Measurements from ENCODE around the gene HS6ST2.

DNA sequence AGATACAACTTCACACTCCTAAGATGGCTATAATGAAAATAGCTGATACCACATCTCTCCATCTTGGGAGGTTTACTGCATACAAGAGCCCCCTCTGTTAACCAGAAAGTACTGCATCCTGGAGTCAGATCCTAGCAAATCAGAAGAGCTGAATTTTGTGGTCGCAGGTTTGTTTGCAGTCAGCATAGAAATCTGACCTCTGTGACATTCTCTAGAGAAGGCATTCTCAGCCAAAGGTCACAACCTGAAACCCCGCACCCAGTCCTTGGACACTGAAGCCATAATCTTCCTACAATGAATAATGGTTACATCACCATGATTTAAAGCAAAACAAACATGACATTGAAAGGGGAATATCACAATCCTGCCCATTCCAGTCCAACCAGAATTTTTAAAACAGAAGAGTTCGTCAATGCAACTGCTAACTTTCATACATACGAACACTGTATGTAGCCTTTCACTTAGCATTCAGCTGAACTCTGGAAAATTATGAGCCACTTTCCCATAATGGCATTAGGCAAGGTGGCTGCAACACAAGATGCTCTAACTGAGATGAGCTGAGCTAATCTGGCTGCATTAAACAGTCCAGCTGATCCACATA lies 17.6 kb downstream of the HS6ST2 start:
- TF ChIP-seq GABPA (IDR thresholded peaks at IDR 0.05 in 1 of 2, conservative IDR thresholded peaks at IDR 0.05 in 1 of 2) = no peak
- no peak for TF ChIP-seq CTCF (IDR thresholded peaks at IDR 0.05; ENCODE audit: low read depth, low read length, missing input control)
- no peak for TF ChIP-seq JUND (IDR thresholded peaks at IDR 0.05)
- TF ChIP-seq, protein P1, sequence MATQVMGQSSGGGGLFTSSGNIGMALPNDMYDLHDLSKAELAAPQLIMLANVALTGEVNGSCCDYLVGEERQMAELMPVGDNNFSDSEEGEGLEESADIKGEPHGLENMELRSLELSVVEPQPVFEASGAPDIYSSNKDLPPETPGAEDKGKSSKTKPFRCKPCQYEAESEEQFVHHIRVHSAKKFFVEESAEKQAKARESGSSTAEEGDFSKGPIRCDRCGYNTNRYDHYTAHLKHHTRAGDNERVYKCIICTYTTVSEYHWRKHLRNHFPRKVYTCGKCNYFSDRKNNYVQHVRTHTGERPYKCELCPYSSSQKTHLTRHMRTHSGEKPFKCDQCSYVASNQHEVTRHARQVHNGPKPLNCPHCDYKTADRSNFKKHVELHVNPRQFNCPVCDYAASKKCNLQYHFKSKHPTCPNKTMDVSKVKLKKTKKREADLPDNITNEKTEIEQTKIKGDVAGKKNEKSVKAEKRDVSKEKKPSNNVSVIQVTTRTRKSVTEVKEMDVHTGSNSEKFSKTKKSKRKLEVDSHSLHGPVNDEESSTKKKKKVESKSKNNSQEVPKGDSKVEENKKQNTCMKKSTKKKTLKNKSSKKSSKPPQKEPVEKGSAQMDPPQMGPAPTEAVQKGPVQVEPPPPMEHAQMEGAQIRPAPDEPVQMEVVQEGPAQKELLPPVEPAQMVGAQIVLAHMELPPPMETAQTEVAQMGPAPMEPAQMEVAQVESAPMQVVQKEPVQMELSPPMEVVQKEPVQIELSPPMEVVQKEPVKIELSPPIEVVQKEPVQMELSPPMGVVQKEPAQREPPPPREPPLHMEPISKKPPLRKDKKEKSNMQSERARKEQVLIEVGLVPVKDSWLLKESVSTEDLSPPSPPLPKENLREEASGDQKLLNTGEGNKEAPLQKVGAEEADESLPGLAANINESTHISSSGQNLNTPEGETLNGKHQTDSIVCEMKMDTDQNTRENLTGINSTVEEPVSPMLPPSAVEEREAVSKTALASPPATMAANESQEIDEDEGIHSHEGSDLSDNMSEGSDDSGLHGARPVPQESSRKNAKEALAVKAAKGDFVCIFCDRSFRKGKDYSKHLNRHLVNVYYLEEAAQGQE (IDR thresholded peaks at IDR 0.05) = no peak
- TF ChIP-seq, protein P2, sequence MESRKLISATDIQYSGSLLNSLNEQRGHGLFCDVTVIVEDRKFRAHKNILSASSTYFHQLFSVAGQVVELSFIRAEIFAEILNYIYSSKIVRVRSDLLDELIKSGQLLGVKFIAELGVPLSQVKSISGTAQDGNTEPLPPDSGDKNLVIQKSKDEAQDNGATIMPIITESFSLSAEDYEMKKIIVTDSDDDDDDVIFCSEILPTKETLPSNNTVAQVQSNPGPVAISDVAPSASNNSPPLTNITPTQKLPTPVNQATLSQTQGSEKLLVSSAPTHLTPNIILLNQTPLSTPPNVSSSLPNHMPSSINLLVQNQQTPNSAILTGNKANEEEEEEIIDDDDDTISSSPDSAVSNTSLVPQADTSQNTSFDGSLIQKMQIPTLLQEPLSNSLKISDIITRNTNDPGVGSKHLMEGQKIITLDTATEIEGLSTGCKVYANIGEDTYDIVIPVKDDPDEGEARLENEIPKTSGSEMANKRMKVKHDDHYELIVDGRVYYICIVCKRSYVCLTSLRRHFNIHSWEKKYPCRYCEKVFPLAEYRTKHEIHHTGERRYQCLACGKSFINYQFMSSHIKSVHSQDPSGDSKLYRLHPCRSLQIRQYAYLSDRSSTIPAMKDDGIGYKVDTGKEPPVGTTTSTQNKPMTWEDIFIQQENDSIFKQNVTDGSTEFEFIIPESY (IDR thresholded peaks at IDR 0.05) = no peak
- TF ChIP-seq SP1 (IDR thresholded peaks at IDR 0.05) = no peak
- no peak for TF ChIP-seq TAF1 (conservative IDR thresholded peaks at IDR 0.05)
- TF ChIP-seq, protein P3, sequence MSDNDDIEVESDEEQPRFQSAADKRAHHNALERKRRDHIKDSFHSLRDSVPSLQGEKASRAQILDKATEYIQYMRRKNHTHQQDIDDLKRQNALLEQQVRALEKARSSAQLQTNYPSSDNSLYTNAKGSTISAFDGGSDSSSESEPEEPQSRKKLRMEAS (IDR thresholded peaks at IDR 0.05) = no peak
- TF ChIP-seq EGR1 (IDR thresholded peaks at IDR 0.05; ENCODE audit: low read depth in 2 of 2) = no peak
- no peak for TF ChIP-seq YY1 (IDR thresholded peaks at IDR 0.05)
- TF ChIP-seq RAD21 (IDR thresholded peaks at IDR 0.05) = no peak
- no peak for TF ChIP-seq RXRA (IDR thresholded peaks at IDR 0.05)
- TF ChIP-seq ATF3 (IDR thresholded peaks at IDR 0.05) = no peak
